HepG2 (cell line): ENCODE results near the gene JMY. TPM values are rescaled to one million over a fixed set of nuclear protein-coding genes. Genes with fewer than 3 reads are reported as not detected.

Experiments used
- ATAC-seq: fragments of 200-7000 bp; cut with Tn5 transposase; 3 replicates; pipeline ENCODE4 v1.9.1; 2020; ENCODE audit warnings: mild to moderate bottlenecking, moderate library complexity
- BruUV-seq: library from RNA; stranded (reverse); fragments of 400-500 nt; replicated peaks from 2 replicates; lab custom pipeline; 2021; lab: Mats Ljungman, UMichigan
- CTCF ChIA-PET: fragments of 300-600 bp; formaldehyde crosslinking; extraction: SDS; loops from one replicate; lab custom pipeline; 2021; ENCODE audit warnings: low total read pairs, inconsistent platforms, low intra/inter-chr PET ratio; lab: Yijun Ruan, JAX
- POLR2A ChIA-PET: fragments of 350-600 bp; sonication (Branson Sonifier 250); formaldehyde crosslinking; loops from one replicate; lab custom pipeline; 2020; ENCODE audit warnings: antibody characterized with exemption, inconsistent platforms; lab: Yijun Ruan, JAX
- DNase-seq: peaks from one replicate; pipeline ENCODE4 v3.0.0-alpha.2; 2015; ENCODE audit warnings: low spot score
- FAIRE-seq: peaks from 3 replicates; lab custom pipeline; 2011; peaks lifted over from hg19 to GRCh38; lab: Jason Lieb, UNC
- H2AFZ ChIP-seq: one replicate; pipeline ENCODE4 v1.6.1; 2011; ENCODE audit warnings: low read length, inconsistent platforms
- H3K27ac ChIP-seq: fragments of 300-600 bp; 3 replicates; pipeline ENCODE4 v1.8.0; 2011; ENCODE audit warnings: mixed run types, mild to moderate bottlenecking, mixed read lengths, low read length, inconsistent platforms; ENCODE audit not compliant: insufficient read depth; ENCODE audit errors: extremely low read length
- H3K27me3 ChIP-seq, 2 experiments: fragments of 200-600 bp in 1 of 2; 2 replicates in 1 of 2; 3 replicates in 1 of 2; pipeline versions ENCODE4 v1.6.0 to v1.8.0; 2011; ENCODE audit warnings: low read length in 2 of 2, mild to moderate bottlenecking in 2 of 2, moderate library complexity in 2 of 2, inconsistent platforms in 1 of 2; ENCODE audit not compliant: insufficient read depth in 2 of 2, control insufficient read depth in 1 of 2
- H3K36me3 ChIP-seq, 2 experiments: fragments of 200-600 bp in 1 of 2; replicated peaks in 1 of 2; 2 replicates in 1 of 2; 3 replicates in 1 of 2; pipeline versions ENCODE4 v1.5.1 to v1.8.0; 2011; ENCODE audit warnings: low read length in 2 of 2, inconsistent platforms in 1 of 2; ENCODE audit not compliant: insufficient read depth in 2 of 2, control insufficient read depth in 1 of 2
- H3K4me1 ChIP-seq: 2 replicates; pipeline ENCODE4 v1.5.1; 2012; ENCODE audit warnings: low read length, inconsistent platforms; ENCODE audit not compliant: insufficient read depth
- H3K4me2 ChIP-seq: 2 replicates; pipeline ENCODE4 v1.6.0; 2011; ENCODE audit warnings: low read depth, low read length, inconsistent platforms
- H3K4me3 ChIP-seq, 3 experiments: fragments of 200-600 bp in 1 of 3; sonication (generic), shearing (Covaris generic) in 1 of 3; replicated peaks in 1 of 3; 2 replicates each; pipeline ENCODE4 v1.5.1; 2011 to 2016; ENCODE audit warnings: low read length in 3 of 3, inconsistent platforms in 2 of 3, low read depth in 2 of 3, mild to moderate bottlenecking in 2 of 3, control low read depth in 1 of 3, mixed read lengths in 1 of 3; ENCODE audit not compliant: insufficient read depth in 1 of 3
- H3K79me2 ChIP-seq: one replicate; pipeline ENCODE4 v1.6.1; 2011; ENCODE audit warnings: low read length, inconsistent platforms; ENCODE audit not compliant: insufficient read depth
- H3K9ac ChIP-seq: 2 replicates; pipeline ENCODE4 v1.6.0; 2011; ENCODE audit warnings: mild to moderate bottlenecking, low read depth, low read length, inconsistent platforms; ENCODE audit not compliant: insufficient read depth
- H3K9me3 ChIP-seq: 2 replicates; pipeline ENCODE4 v1.5.1; 2012; ENCODE audit warnings: mild to moderate bottlenecking, low read length
- H4K20me1 ChIP-seq: 2 replicates; pipeline ENCODE4 v1.6.0; 2011; ENCODE audit warnings: inconsistent platforms, mild to moderate bottlenecking, low read length, moderate library complexity; ENCODE audit not compliant: insufficient read depth
- RORA ChIP-seq: sonication (generic); formaldehyde crosslinking; IDR thresholded peaks from 2 replicates; pipeline ENCODE4 v1.5.0; 2020; ENCODE audit warnings: mild to moderate bottlenecking, missing genetic modification reagents, moderate library complexity
- in situ Hi-C: cut with HindIII; loops from 2 replicates; pipeline ENCODE4 v1.10.0; 2017; ENCODE audit warnings: low pct_unique_long_range_greater_than_20kb; ENCODE audit not compliant: extremely low pct_ligation_motif_present
- intact Hi-C: fragments of 100-400 bp; cut with micrococcal nuclease; formaldehyde crosslinking; loops from one replicate; pipeline ENCODE4 v1.10.0; 2022; ENCODE audit not compliant: unreplicated experiment
- polyA plus RNA-seq, 8 experiments: library from polyadenylated mRNA; depleted of rRNA in 3 of 8; stranded (reverse) in 7 of 8; unstranded in 1 of 8; fragments of >200 nt; fragmentation: Illumina TruSeq in 4 of 8; extraction: Trizol in 4 of 8; gene quantifications; 2 replicates each; pipeline versions ENCODE4 v1.2.1 to v1.2.3, GENCODE V29; 2011 to 2016; ENCODE audit warnings: low read depth in 4 of 8, missing spikeins in 1 of 8, mixed read lengths in 1 of 8; ENCODE audit not compliant: insufficient read depth in 1 of 8
- total RNA-seq, 5 experiments: library from RNA; depleted of rRNA; stranded (reverse); fragments of >200 nt; fragmentation: Illumina TruSeq; extraction: Trizol; gene quantifications; 2 replicates each; pipeline ENCODE4 v1.2.3, GENCODE V29; 2016; ENCODE audit warnings: low read depth in 1 of 5
- TF ChIP-seq, protein P1 (sequence below): sonication (generic); formaldehyde crosslinking; IDR thresholded peaks from 2 replicates; pipeline ENCODE4 v1.4.0; 2020; ENCODE audit warnings: mild to moderate bottlenecking, missing genetic modification reagents, borderline replicate concordance
- TF ChIP-seq, protein P2 (sequence below): sonication (generic); formaldehyde crosslinking; IDR thresholded peaks from 2 replicates; pipeline ENCODE4 v1.4.0; 2020; ENCODE audit warnings: mild to moderate bottlenecking, missing genetic modification reagents
- TF ChIP-seq, protein P3 (sequence below): sonication (generic); formaldehyde crosslinking; IDR thresholded peaks from 2 replicates; pipeline ENCODE4 v1.4.0; 2020; ENCODE audit warnings: missing genetic modification reagents, mild to moderate bottlenecking, borderline replicate concordance
- TF ChIP-seq, protein P4 (sequence below): sonication (generic); formaldehyde crosslinking; IDR thresholded peaks from 2 replicates; pipeline ENCODE4 v1.5.1; 2020; ENCODE audit warnings: mild to moderate bottlenecking, missing genetic modification reagents, borderline replicate concordance

The JMY gene
- total and polyA plus RNA-seq, 2 of the 13 experiments (the other 11 are each of a cell fraction or from before 2014, with no cell fraction given): 4.0 to 4.2 TPM

DNA sequence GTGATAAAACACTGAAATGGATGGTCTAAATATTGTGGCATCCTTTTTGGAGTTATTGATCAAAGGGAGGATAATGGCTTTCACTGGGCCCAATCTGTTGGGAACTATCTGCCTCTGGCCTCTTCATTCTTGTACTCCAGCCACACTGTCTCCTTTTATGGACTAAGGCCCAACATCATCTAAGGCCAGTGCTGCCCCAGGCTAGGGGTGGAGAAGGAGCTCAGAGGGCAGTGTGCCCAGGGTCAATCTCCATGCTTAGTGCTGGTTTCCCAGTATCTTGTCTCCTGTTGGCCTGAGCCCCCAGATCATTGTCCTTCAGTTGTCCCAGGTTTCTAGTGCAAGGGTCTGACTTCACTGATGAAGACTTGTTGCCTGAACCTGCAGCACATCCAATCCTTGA lies 26.4 kb upstream of the JMY start:
- CTCF ChIA-PET: no interaction called here
- TF ChIP-seq, protein P1, sequence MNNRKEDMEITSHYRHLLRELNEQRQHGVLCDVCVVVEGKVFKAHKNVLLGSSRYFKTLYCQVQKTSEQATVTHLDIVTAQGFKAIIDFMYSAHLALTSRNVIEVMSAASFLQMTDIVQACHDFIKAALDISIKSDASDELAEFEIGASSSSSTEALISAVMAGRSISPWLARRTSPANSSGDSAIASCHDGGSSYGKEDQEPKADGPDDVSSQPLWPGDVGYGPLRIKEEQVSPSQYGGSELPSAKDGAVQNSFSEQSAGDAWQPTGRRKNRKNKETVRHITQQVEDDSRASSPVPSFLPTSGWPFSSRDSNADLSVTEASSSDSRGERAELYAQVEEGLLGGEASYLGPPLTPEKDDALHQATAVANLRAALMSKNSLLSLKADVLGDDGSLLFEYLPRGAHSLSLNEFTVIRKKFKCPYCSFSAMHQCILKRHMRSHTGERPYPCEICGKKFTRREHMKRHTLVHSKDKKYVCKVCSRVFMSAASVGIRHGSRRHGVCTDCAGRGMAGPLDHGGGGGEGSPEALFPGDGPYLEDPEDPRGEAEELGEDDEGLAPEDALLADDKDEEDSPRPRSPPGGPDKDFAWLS (CRISPR knock-in tag): no peak
- TF ChIP-seq, protein P2, sequence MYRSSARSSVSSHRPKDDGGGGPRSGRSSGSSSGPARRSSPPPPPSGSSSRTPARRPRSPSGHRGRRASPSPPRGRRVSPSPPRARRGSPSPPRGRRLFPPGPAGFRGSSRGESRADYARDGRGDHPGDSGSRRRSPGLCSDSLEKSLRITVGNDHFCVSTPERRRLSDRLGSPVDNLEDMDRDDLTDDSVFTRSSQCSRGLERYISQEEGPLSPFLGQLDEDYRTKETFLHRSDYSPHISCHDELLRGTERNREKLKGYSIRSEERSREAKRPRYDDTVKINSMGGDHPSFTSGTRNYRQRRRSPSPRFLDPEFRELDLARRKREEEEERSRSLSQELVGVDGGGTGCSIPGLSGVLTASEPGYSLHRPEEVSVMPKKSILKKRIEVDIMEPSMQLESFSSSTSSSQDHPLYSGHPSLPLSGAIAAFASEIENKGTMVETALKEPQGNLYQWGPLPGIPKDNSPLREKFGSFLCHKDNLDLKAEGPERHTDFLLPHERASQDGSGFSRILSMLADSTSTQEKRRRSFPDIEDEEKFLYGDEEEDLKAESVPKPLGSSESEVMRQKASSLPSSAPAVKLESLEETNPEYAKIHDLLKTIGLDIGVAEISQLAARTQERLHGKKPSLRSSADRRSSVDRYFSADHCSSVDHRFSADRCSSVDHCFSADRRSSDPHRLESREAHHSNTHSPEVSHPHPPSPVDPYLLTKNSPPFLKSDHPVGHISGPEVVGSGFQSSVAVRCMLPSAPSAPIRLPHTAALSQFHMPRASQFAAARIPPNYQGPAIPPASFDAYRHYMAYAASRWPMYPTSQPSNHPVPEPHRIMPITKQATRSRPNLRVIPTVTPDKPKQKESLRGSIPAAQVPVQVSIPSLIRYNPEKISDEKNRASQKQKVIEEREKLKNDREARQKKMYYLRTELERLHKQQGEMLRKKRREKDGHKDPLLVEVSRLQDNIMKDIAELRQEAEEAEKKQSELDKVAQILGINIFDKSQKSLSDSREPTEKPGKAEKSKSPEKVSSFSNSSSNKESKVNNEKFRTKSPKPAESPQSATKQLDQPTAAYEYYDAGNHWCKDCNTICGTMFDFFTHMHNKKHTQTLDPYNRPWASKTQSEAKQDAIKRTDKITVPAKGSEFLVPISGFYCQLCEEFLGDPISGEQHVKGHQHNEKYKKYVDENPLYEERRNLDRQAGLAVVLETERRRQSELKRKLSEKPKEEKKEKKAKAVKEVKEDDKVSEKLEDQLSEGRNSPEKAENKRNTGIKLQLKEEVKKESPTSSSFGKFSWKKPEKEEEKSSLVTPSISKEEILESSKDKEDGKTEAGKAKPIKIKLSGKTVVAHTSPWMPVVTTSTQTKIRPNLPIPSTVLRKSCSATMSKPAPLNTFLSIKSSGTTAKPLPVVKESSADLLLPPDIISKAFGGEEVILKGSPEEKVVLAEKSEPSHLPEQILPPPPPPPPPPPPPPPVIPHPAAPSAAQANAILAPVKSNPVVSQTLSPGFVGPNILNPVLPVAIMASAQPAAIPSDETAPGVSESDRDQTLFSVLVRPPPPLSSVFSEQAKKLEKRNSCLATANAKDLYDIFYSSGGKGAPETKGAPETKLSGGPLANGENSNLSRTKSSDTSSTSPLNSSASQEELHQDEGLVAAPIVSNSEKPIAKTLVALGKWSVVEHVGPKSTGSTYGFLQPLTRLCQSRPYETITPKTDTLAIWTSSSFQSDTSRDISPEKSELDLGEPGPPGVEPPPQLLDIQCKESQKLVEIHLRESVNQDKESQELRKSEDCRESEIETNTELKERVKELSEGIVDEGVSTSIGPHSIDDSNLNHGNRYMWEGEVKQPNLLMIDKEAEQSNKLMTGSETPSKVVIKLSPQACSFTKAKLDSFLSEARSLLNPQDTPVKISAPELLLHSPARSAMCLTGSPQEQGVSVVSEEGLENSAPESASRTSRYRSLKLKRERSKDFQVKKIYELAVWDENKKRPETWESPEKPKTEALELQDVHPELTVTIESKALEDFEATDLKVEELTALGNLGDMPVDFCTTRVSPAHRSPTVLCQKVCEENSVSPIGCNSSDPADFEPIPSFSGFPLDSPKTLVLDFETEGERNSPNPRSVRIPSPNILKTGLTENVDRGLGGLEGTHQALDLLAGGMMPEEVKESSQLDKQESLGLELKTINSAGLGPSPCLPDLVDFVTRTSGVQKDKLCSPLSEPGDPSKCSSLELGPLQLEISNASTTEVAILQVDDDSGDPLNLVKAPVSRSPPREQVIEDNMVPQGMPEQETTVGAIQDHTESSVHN (CRISPR knock-in tag): no peak
- TF ChIP-seq RORA: no peak
- TF ChIP-seq, protein P3, sequence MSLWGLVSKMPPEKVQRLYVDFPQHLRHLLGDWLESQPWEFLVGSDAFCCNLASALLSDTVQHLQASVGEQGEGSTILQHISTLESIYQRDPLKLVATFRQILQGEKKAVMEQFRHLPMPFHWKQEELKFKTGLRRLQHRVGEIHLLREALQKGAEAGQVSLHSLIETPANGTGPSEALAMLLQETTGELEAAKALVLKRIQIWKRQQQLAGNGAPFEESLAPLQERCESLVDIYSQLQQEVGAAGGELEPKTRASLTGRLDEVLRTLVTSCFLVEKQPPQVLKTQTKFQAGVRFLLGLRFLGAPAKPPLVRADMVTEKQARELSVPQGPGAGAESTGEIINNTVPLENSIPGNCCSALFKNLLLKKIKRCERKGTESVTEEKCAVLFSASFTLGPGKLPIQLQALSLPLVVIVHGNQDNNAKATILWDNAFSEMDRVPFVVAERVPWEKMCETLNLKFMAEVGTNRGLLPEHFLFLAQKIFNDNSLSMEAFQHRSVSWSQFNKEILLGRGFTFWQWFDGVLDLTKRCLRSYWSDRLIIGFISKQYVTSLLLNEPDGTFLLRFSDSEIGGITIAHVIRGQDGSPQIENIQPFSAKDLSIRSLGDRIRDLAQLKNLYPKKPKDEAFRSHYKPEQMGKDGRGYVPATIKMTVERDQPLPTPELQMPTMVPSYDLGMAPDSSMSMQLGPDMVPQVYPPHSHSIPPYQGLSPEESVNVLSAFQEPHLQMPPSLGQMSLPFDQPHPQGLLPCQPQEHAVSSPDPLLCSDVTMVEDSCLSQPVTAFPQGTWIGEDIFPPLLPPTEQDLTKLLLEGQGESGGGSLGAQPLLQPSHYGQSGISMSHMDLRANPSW (CRISPR knock-in tag): no peak
- TF ChIP-seq, protein P4, sequence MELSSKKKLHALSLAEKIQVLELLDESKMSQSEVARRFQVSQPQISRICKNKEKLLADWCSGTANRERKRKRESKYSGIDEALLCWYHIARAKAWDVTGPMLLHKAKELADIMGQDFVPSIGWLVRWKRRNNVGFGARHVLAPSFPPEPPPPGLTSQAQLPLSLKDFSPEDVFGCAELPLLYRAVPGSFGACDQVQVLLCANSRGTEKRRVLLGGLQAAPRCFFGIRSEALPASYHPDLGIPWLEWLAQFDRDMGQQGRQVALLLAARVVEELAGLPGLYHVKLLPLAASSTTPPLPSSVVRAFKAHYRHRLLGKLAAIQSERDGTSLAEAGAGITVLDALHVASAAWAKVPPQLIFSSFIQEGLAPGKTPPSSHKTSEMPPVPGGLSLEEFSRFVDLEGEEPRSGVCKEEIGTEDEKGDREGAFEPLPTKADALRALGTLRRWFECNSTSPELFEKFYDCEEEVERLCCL (CRISPR knock-in tag): no peak
- in situ Hi-C loops: no loop called here
- no TSS peak for BruUV-seq
- POLR2A ChIA-PET: no interaction called here
- no peaks in the 10 kb centered on the region for H3K27me3 ChIP-seq
- H3K4me2 ChIP-seq: no peak overlapping the region
- no peaks in the 10 kb centered on the region for H3K4me1 ChIP-seq
- no peak overlapping the region for H3K9ac ChIP-seq
- no peaks in the 10 kb centered on the region for H3K9me3 ChIP-seq
- H2AFZ ChIP-seq: no peak overlapping the region
- no peak overlapping the region for H3K4me3 ChIP-seq
- DNase-seq (no peak), ATAC-seq (no peak; the same call in 2 of the 3 replicates), FAIRE-seq (no peak)
- H3K79me2 ChIP-seq: no peaks in the 10 kb centered on the region
- no peaks in the 10 kb centered on the region for H4K20me1 ChIP-seq
- H3K27ac ChIP-seq: no peak overlapping the region
- intact Hi-C loops: no loop called here
- H3K36me3 ChIP-seq: no peaks in the 10 kb centered on the region
